Prostate gland (tissue), 2 donors: ENCODE measurements around the gene C11orf21.

Source experiments
- CTCF ChIP-seq, 4 experiments: fragments of 200-600 bp in 2 of 4; fragments of 450-650 bp in 2 of 4; sonication (generic) in 2 of 4; IDR thresholded peaks; 1 replicate in 3 of 4; 2 replicates in 1 of 4; pipeline ENCODE4 v1.5.1; 2016 to 2019; ENCODE audit warnings: antibody characterized with exemption in 4 of 4, mild to moderate bottlenecking in 2 of 4, moderate library complexity in 2 of 4
- POLR2A ChIP-seq: fragments of 450-650 bp; IDR thresholded peaks from one replicate; pipeline ENCODE4 v1.6.1; 2016; ENCODE audit warnings: antibody characterized with exemption, mild to moderate bottlenecking

DNA sequence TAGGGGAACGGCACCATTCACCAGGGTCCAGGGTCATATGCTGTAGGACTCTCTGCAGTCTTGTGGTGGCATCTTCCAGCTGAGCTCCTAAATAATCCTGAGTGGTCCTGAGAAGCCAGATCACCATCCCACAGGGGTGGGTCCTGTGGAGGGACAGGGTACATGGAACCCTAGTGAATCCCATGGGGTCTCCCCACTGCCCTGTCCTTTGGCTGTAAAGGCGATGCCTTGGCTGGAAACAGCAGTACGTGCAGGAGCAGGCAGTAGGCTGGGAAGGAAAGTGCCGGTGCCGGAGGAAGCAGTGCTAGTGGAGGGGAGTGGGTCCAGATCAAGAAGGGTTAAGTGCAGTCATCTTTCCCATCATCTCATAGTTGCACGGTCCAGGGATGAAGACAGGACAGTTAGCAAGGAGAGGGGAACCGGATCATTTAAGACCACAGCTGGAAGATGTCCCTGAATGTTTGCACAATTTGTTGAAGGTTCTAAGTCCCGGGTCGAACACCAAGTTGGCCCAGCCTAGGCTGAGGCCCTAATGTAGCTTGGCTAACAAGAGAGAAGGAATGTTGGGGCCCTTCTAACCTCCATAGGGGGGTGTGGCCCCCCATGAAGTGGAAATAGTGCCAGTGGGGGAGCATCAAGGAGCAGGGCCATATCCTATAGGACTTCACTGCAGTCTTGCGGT lies 18.2 kb upstream of the C11orf21 start:
- TF ChIP-seq CTCF (IDR thresholded peaks at IDR 0.05) (no peak), POLR2A (no peak)
